Smooth muscle cell (in vitro differentiated cells): Measurements from ENCODE around the gene NUMA1. TPM values are rescaled to one million over a fixed set of nuclear protein-coding genes. Genes with fewer than 3 reads are reported as not detected.

Experiments
- DNase-seq: peaks from one replicate; lab custom pipeline; 2025; ENCODE audit not compliant: unreplicated experiment; lab: John Stamatoyannopoulos, UW
- H2AFZ ChIP-seq: fragments of 200-600 bp; sonication (generic); 2 replicates; pipeline ENCODE4 v1.6.0; 2016; ENCODE audit warnings: antibody characterized with exemption, low read depth, mild to moderate bottlenecking
- H3F3A ChIP-seq: fragments of 200-600 bp; sonication (generic); 2 replicates; pipeline ENCODE4 v1.6.0; 2017; ENCODE audit warnings: antibody characterized with exemption, low read depth
- H3K27ac ChIP-seq: fragments of 200-600 bp; sonication (generic); 2 replicates; pipeline ENCODE4 v1.5.1; 2016; ENCODE audit warnings: low read depth, mild to moderate bottlenecking
- H3K27me3 ChIP-seq: fragments of 200-600 bp; sonication (generic); 2 replicates; pipeline ENCODE4 v1.6.1; 2016; ENCODE audit warnings: low read depth, mild to moderate bottlenecking
- H3K36me3 ChIP-seq: fragments of 200-600 bp; sonication (generic); 2 replicates; pipeline ENCODE4 v1.5.1; 2016; ENCODE audit warnings: low read depth
- H3K4me1 ChIP-seq: fragments of 200-600 bp; sonication (generic); 2 replicates; pipeline ENCODE4 v1.5.1; 2016; ENCODE audit warnings: low read depth
- H3K4me2 ChIP-seq: fragments of 200-600 bp; sonication (generic); 2 replicates; pipeline ENCODE4 v1.6.0; 2016; ENCODE audit warnings: mild to moderate bottlenecking
- H3K4me3 ChIP-seq: fragments of 200-600 bp; sonication (generic); 2 replicates; pipeline ENCODE4 v1.5.1; 2016; ENCODE audit warnings: mild to moderate bottlenecking
- H3K79me2 ChIP-seq: fragments of 200-600 bp; sonication (generic); 2 replicates; pipeline ENCODE4 v1.6.0; 2016; ENCODE audit warnings: low read depth, mild to moderate bottlenecking
- H3K9ac ChIP-seq: fragments of 200-600 bp; sonication (generic); 2 replicates; pipeline ENCODE4 v1.6.0; 2016; ENCODE audit warnings: low read depth
- H3K9me3 ChIP-seq: fragments of 200-600 bp; sonication (generic); replicated peaks from 2 replicates; pipeline ENCODE4 v1.5.1; 2016; ENCODE audit warnings: low read depth
- H4K20me1 ChIP-seq: fragments of 200-600 bp; sonication (generic); 2 replicates; pipeline ENCODE4 v1.6.0; 2016; ENCODE audit warnings: low read depth
- WGBS: methylation state at CpG from one replicate; pipeline ENCODE4 v1.1.7; 2016; ENCODE audit warnings: low lambda C conversion rate; 5-methylcytosine and 5-hydroxymethylcytosine counted together
- microRNA-seq: library from miRNA; unstranded; fragments of <30 nt; microRNA quantifications from one replicate; pipeline ENCODE4, GENCODE V29; 2016; ENCODE audit warnings: borderline number of aligned reads
- polyA plus RNA-seq: library from polyadenylated mRNA; unstranded; fragments of >200 nt; fragmentation: Nextera tagmentation; extraction: Ambion mirVana; gene quantifications from 2 replicates; pipeline ENCODE4 v1.2.1, GENCODE V29; 2016
- small RNA-seq: library from RNA; depleted of rRNA; stranded (forward); fragments of <200 nt; gene quantifications from one replicate; pipeline ENCODE3, GENCODE V24; 2014
- total RNA-seq: library from RNA; depleted of rRNA; stranded (reverse); fragments of >200 nt; gene quantifications from 2 replicates; pipeline ENCODE4 v1.2.3, GENCODE V29; 2014
- TF ChIP-seq, protein P1 (sequence below): fragments of 200-600 bp; sonication (generic); IDR thresholded peaks from 2 replicates; pipeline ENCODE4 v1.5.1; 2017; ENCODE audit warnings: borderline replicate concordance, mild to moderate bottlenecking, antibody characterized with exemption; ENCODE audit not compliant: insufficient read depth, poor library complexity, severe bottlenecking

Gene NUMA1
- total and polyA plus RNA-seq, 2 experiments from 2014 or later = 72.4 to 107 TPM

DNA sequence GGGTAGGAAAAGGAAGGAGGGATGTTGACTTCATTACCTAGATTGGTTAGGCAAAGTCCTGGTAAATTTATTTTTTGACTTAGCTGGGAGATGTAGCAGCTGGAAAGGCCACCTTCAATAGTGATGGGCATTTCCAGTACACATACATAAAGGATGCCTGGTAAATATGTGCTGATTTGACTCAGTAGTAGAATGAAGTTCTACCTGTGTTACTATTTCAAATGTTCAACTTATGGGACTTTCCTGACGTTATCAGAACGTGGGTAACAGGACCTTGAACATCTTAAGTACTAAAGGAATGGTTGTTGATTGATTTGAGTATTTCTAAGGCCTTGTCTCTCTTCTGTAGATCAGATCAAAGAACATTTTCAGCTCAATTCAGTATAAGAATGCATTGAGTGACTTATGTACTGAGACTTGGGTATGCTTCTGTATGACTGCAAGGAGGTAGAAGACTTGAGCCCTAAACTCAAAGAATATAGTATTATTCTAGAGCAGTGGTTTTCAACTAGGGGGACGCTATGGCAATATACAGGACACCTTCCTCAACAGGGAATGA lies 124.4 kb downstream of the NUMA1 start:
- WGBS = 64% methylated on average over 3 of the region's 3 CpGs
- no peaks in the 10 kb centered on the region for H3K36me3 ChIP-seq
- H3K4me2 ChIP-seq = no peak overlapping the region
- TF ChIP-seq, protein P1, sequence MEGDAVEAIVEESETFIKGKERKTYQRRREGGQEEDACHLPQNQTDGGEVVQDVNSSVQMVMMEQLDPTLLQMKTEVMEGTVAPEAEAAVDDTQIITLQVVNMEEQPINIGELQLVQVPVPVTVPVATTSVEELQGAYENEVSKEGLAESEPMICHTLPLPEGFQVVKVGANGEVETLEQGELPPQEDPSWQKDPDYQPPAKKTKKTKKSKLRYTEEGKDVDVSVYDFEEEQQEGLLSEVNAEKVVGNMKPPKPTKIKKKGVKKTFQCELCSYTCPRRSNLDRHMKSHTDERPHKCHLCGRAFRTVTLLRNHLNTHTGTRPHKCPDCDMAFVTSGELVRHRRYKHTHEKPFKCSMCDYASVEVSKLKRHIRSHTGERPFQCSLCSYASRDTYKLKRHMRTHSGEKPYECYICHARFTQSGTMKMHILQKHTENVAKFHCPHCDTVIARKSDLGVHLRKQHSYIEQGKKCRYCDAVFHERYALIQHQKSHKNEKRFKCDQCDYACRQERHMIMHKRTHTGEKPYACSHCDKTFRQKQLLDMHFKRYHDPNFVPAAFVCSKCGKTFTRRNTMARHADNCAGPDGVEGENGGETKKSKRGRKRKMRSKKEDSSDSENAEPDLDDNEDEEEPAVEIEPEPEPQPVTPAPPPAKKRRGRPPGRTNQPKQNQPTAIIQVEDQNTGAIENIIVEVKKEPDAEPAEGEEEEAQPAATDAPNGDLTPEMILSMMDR = no peak
- H3K4me1 ChIP-seq = no peaks in the 10 kb centered on the region
- no peak overlapping the region for H3K9ac ChIP-seq
- no peaks in the 10 kb centered on the region for H3K27me3 ChIP-seq
- no peaks in the 10 kb centered on the region for H3K9me3 ChIP-seq
- H4K20me1 ChIP-seq = peaks cover 90% of the 10 kb centered on the region
- H3F3A ChIP-seq = no peaks in the 10 kb centered on the region
- H3K4me3 ChIP-seq = no peak overlapping the region
- no peak overlapping the region for H3K27ac ChIP-seq
- DNase-seq = no peak
- H3K79me2 ChIP-seq = peaks cover 80% of the 10 kb centered on the region
- no peak overlapping the region for H2AFZ ChIP-seq

Small RNA genes lying within 50 kb of the gene (microRNA-seq; reads per million reads assigned to microRNA genes)
- not detected for gene MIR3165

Small RNA genes lying within 50 kb of the gene (small RNA-seq; reads per million reads assigned to genes)
- gene MIR3165 (not detected), gene RNU6-72P (not detected)

Other genes starting within 250 kb of the NUMA1 start
- not detected in 2 replicates for gene DEFB108B, start 247.3 kb downstream of the NUMA1 start, total RNA-seq
- gene DEFB108B, start 247.3 kb downstream of the NUMA1 start, polyA plus RNA-seq = not detected in 2 replicates
- not detected in 2 replicates for gene DEFB131B, start 202.1 kb downstream of the NUMA1 start, total RNA-seq
- not detected in 2 replicates for gene DEFB131B, start 202.1 kb downstream of the NUMA1 start, polyA plus RNA-seq
- 1.1 and 7.1 TPM in 2 replicates for gene XNDC1N, start 151.9 kb downstream of the NUMA1 start, total RNA-seq
- 1.4 and 1.9 TPM in 2 replicates for gene XNDC1N, start 151.9 kb downstream of the NUMA1 start, polyA plus RNA-seq
- gene RNF121, start 151.5 kb downstream of the NUMA1 start, total RNA-seq = 35.3 and 49.5 TPM in 2 replicates
- 34.4 and 34.9 TPM in 2 replicates for gene RNF121, start 151.5 kb downstream of the NUMA1 start, polyA plus RNA-seq
- 4.5 and 10.5 TPM in 2 replicates for gene IL18BP, start 81.6 kb downstream of the NUMA1 start, total RNA-seq
- 0.55 and 4.6 TPM in 2 replicates for gene IL18BP, start 81.6 kb downstream of the NUMA1 start, polyA plus RNA-seq
- 1.1 and 3.4 TPM in 2 replicates for gene LRRC51, start 308 bp upstream of the NUMA1 start, total RNA-seq
- gene LRRC51, start 308 bp upstream of the NUMA1 start, polyA plus RNA-seq = 6.1 and 7.1 TPM in 2 replicates
- gene LAMTOR1, start 22.8 kb upstream of the NUMA1 start, total RNA-seq = 72.2 and 74.1 TPM in 2 replicates
- gene LAMTOR1, start 22.8 kb upstream of the NUMA1 start, polyA plus RNA-seq = 117 and 148 TPM in 2 replicates
- not detected in 2 replicates for gene TOMT, start 25.4 kb upstream of the NUMA1 start, total RNA-seq
- not detected in 2 replicates for gene TOMT, start 25.4 kb upstream of the NUMA1 start, polyA plus RNA-seq
- 12.2 and 19.0 TPM in 2 replicates for gene ANAPC15, start 32.2 kb upstream of the NUMA1 start, total RNA-seq
- gene ANAPC15, start 32.2 kb upstream of the NUMA1 start, polyA plus RNA-seq = 42.2 and 51.9 TPM in 2 replicates
- not detected in 2 replicates for gene FOLR3, start 55.2 kb upstream of the NUMA1 start, total RNA-seq
- not detected in 2 replicates for gene FOLR3, start 55.2 kb upstream of the NUMA1 start, polyA plus RNA-seq
- gene FOLR1, start 111.6 kb upstream of the NUMA1 start, total RNA-seq = 8.5 and 9.4 TPM in 2 replicates
- gene FOLR1, start 111.6 kb upstream of the NUMA1 start, polyA plus RNA-seq = 8.1 and 15.0 TPM in 2 replicates
- not detected in 2 replicates for gene FOLR2, start 136.3 kb upstream of the NUMA1 start, total RNA-seq
- gene FOLR2, start 136.3 kb upstream of the NUMA1 start, polyA plus RNA-seq = not detected in 2 replicates
- 66.0 and 71.6 TPM in 2 replicates for gene INPPL1, start 144.2 kb upstream of the NUMA1 start, total RNA-seq
- 95.6 and 104 TPM in 2 replicates for gene INPPL1, start 144.2 kb upstream of the NUMA1 start, polyA plus RNA-seq
- not detected in 2 replicates for gene PHOX2A, start 163.6 kb upstream of the NUMA1 start, total RNA-seq
- 0.13 TPM in 1 of 2 replicates, not detected in the other for gene PHOX2A, start 163.6 kb upstream of the NUMA1 start, polyA plus RNA-seq